ENCODE data around the gene CLIP2. TPM values are rescaled to one million over a fixed set of nuclear protein-coding genes. Genes with fewer than 3 reads are reported as not detected.

CLIP2 gene
- polyA plus RNA-seq, 1 of the 3 experiments (the other 2 are of a cell fraction), result 14.3 TPM

GRCh38 chr7:74290553-74290950 lies 1.3 kb downstream of the CLIP2 start:
- peaks cover 16 to 38% of the 10 kb centered on the region in 2 experiments; a peak in 3 of 4 replicates for H3K4me1 ChIP-seq (ENCODE audit: control insufficient read depth in 1 of 2, insufficient read depth in 2 of 2, low read depth in 1 of 2, low read length in 1 of 2)
- no peaks in the 10 kb centered on the region for H3K27me3 ChIP-seq (ENCODE audit: insufficient read depth)
- no peaks in the 10 kb centered on the region for H3K36me3 ChIP-seq (replicated peaks in 1 of 2; ENCODE audit: control insufficient read depth in 1 of 2, insufficient read depth in 2 of 2, low read length in 1 of 2)
- H3K79me2 ChIP-seq (ENCODE audit: insufficient read depth), result peaks cover 62% of the 10 kb centered on the region
- H3K27ac ChIP-seq (ENCODE audit: low read depth in 2 of 2, low read length in 1 of 2), result peak overlapping the region in 1 of 2 experiments; percentile 65; a peak in 1 of 4 replicates
- POLR2A ChIA-PET, result interaction anchor here (0.6 to 2.3 kb wide), 2 partner anchors 36 to 72 kb away, joined by 4 to 7 read pairs; partner anchors contain the start of gene RFC2
- H3K4me2 ChIP-seq, result peak overlapping the region; percentile 90
- peak overlapping the region; percentile 74 to 99 for H3K4me3 ChIP-seq (ENCODE audit: low read depth in 2 of 2, low read length in 1 of 2)
- TF ChIP-seq POLR2AphosphoS5 (IDR thresholded peaks at IDR 0.05; ENCODE audit: low read depth, low read length), result no peak
- TF ChIP-seq SMC3 (IDR thresholded peaks at IDR 0.05; ENCODE audit: low read depth, low read length), result no peak
- TF ChIP-seq, protein P1, sequence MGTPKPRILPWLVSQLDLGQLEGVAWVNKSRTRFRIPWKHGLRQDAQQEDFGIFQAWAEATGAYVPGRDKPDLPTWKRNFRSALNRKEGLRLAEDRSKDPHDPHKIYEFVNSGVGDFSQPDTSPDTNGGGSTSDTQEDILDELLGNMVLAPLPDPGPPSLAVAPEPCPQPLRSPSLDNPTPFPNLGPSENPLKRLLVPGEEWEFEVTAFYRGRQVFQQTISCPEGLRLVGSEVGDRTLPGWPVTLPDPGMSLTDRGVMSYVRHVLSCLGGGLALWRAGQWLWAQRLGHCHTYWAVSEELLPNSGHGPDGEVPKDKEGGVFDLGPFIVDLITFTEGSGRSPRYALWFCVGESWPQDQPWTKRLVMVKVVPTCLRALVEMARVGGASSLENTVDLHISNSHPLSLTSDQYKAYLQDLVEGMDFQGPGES (IDR thresholded peaks at IDR 0.05; ENCODE audit: low read depth, low read length), result no peak
- TF ChIP-seq JUND (IDR thresholded peaks at IDR 0.05), result no peak
- TF ChIP-seq NRF1 (IDR thresholded peaks at IDR 0.05; ENCODE audit: low read depth, low read length), result no peak
- peak; percentile 58 for TF ChIP-seq MXI1 (IDR thresholded peaks at IDR 0.05; ENCODE audit: low read depth, low read length)
- TF ChIP-seq EZH2phosphoT487 (IDR thresholded peaks at IDR 0.05; ENCODE audit: borderline replicate concordance, low read depth), result no peak
- TF ChIP-seq, protein P2, sequence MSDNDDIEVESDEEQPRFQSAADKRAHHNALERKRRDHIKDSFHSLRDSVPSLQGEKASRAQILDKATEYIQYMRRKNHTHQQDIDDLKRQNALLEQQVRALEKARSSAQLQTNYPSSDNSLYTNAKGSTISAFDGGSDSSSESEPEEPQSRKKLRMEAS (IDR thresholded peaks at IDR 0.05; ENCODE audit: low read depth), result peak; percentile 31; the same call in 1 of the 2 replicates
- no peak for TF ChIP-seq EP300 (IDR thresholded peaks at IDR 0.05; ENCODE audit: borderline replicate concordance in 1 of 2, low read depth in 1 of 2, low read length in 1 of 2)
- TF ChIP-seq RAD21 (IDR thresholded peaks at IDR 0.05; ENCODE audit: low read length), result no peak
- no peak for TF ChIP-seq RCOR1 (IDR thresholded peaks at IDR 0.05; ENCODE audit: low read length)
- CTCF ChIA-PET, result interaction anchor here (0.7 to 9.1 kb wide), 7 partner anchors 15 to 276 kb away, joined by 3 to 61 read pairs (median 9); no protein-coding TSS in a partner anchor
- H3K9me3 ChIP-seq, result no peaks in the 10 kb centered on the region
- peaks cover 2% of the 10 kb centered on the region for H3F3A ChIP-seq (replicated peaks; ENCODE audit: insufficient read depth)
- H4K20me1 ChIP-seq (ENCODE audit: insufficient read depth), result peaks cover 52% of the 10 kb centered on the region
- no peaks in the 10 kb centered on the region for H3K9me2 ChIP-seq
- peak overlapping the region; percentile 96 for H3K9ac ChIP-seq
- DNase-seq, result no peak
- 41% methylated on average over 9 of the region's 9 CpGs for WGBS (ENCODE audit: low lambda C conversion rate)
- H2AFZ ChIP-seq (ENCODE audit: low read depth), result no peak overlapping the region

DNA sequence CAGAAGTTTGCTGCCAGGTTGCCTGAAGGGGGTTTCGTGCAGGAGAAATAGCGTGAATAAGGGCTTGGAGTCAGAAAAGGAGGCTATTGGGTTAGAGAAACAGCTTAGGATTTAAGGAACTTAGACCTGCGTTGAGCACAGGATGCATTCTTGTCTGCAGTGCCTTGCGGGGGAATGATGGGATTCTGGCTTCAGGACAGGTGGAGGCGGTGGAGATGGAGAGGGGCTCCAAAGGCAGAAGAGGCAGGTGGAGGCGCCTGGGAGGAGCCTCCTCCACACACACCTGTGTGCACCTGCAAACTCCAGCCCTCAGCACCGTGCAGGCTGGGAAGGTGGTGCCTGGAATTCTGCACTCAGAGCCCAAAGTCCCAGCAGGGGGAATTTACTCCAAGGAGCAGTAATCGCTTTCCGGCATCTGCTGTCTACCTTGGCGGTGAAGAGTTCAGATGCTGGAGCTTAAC lies 1.8 kb downstream of the CLIP2 start:
- Histone ChIP-seq H3K9ac (peak overlapping the region; percentile 96; the same call in 1 of the 2 replicates), H4K20me1 (ENCODE audit: insufficient read depth) (peaks cover 57% of the 10 kb centered on the region), H3K27me3 (ENCODE audit: insufficient read depth) (no peaks in the 10 kb centered on the region), H3K9me3 (no peaks in the 10 kb centered on the region), H3K4me3 (ENCODE audit: low read depth in 2 of 2, low read length in 1 of 2) (peak overlapping the region; percentile 74 to 99), H3K36me3 (replicated peaks in 1 of 2; ENCODE audit: control insufficient read depth in 1 of 2, insufficient read depth in 2 of 2, low read length in 1 of 2) (no peaks in the 10 kb centered on the region), H3K79me2 (ENCODE audit: insufficient read depth) (peaks cover 67% of the 10 kb centered on the region), H3K27ac (ENCODE audit: low read depth in 2 of 2, low read length in 1 of 2) (no peak overlapping the region), H3K9me2 (no peaks in the 10 kb centered on the region), H3K4me1 (ENCODE audit: control insufficient read depth in 1 of 2, insufficient read depth in 2 of 2, low read depth in 1 of 2, low read length in 1 of 2) (peaks cover 16 to 38% of the 10 kb centered on the region in 2 experiments; a peak in 3 of 4 replicates), H2AFZ (ENCODE audit: low read depth) (no peak overlapping the region), H3F3A (replicated peaks; ENCODE audit: insufficient read depth) (no peaks in the 10 kb centered on the region), H3K4me2 (peak overlapping the region; percentile 90)
- DNase-seq, result no peak
- CTCF ChIA-PET, result interaction anchor here (0.9 to 9.1 kb wide), 6 partner anchors 15 to 111 kb away, joined by 3 to 61 read pairs (median 9); no protein-coding TSS in a partner anchor
- POLR2A ChIA-PET, result interaction anchor here (0.6 kb wide), 1 partner anchor 71 kb away, joined by 4 read pairs; no protein-coding TSS in a partner anchor
- WGBS (ENCODE audit: low lambda C conversion rate), result 95% methylated on average over 9 of the region's 10 CpGs
- TF ChIP-seq, protein P3, sequence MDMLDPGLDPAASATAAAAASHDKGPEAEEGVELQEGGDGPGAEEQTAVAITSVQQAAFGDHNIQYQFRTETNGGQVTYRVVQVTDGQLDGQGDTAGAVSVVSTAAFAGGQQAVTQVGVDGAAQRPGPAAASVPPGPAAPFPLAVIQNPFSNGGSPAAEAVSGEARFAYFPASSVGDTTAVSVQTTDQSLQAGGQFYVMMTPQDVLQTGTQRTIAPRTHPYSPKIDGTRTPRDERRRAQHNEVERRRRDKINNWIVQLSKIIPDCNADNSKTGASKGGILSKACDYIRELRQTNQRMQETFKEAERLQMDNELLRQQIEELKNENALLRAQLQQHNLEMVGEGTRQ (IDR thresholded peaks at IDR 0.05; ENCODE audit: borderline replicate concordance, low read depth, low read length), result no peak
- TF ChIP-seq NFIC (IDR thresholded peaks at IDR 0.05; ENCODE audit: borderline replicate concordance) (no peak), FOXJ3 (CRISPR knock-in tag; IDR thresholded peaks at IDR 0.05) (no peak), MXI1 (IDR thresholded peaks at IDR 0.05; ENCODE audit: low read depth, low read length) (peak; percentile 16)
